ENCODE measurements around the gene GON4L.
A peak's percentile ranks its signal among the peaks of the same experiment; 100 is the strongest.
"Not testable (repeated sequence)": the region's sequence is repeated elsewhere in the genome, so short reads cannot be mapped to it uniquely, and the experiment has no call there.

Gene GON4L

GRCh38 chr1:155856975-155857930 lies at the start of gene GON4L:
Gene GON4L (minus strand): TSS chr1:155857214. CDS start chr1:155853780, 3,434 bp downstream.
- H3K27ac Mint-ChIP-seq: peak within 1 kb of the TSS; percentile 100
- ATAC-seq (peak; percentile 74), DNase-seq (ENCODE audit: low spot score in 2 of 2) (peak; percentile 74 to 92)
- H3K4me1 Mint-ChIP-seq: peaks cover 57% of the 10 kb centered on the region
- peak within 1 kb of the TSS; percentile 100 for H3K4me3 Mint-ChIP-seq
- peaks cover 75% of the 10 kb centered on the region for H3K36me3 Mint-ChIP-seq
- no peaks in the 10 kb centered on the region for H3K9me3 Mint-ChIP-seq

- H3K27ac Mint-ChIP-seq: peak overlapping the region; percentile 18
- no peak overlapping the region for H3K4me3 Mint-ChIP-seq
- DNase-seq (ENCODE audit: low spot score in 2 of 2): no peak
- no peaks in the 10 kb centered on the region for H3K36me3 Mint-ChIP-seq
- ATAC-seq: no peak
- no peaks in the 10 kb centered on the region for H3K9me3 Mint-ChIP-seq
- H3K4me1 Mint-ChIP-seq: no peaks in the 10 kb centered on the region
Observed at GRCh38 chr1:155904261-155904660, 47.2 kb upstream of the GON4L start.

- no peaks in the 10 kb centered on the region for H3K9me3 Mint-ChIP-seq
- ATAC-seq (no peak), DNase-seq (ENCODE audit: low spot score in 2 of 2) (no peak)
- no peaks in the 10 kb centered on the region for H3K36me3 Mint-ChIP-seq
- no peak overlapping the region for H3K4me3 Mint-ChIP-seq
- H3K27ac Mint-ChIP-seq: no peak overlapping the region
- no peaks in the 10 kb centered on the region for H3K4me1 Mint-ChIP-seq
Observed at GRCh38 chr1:155900161-155900560, 43.1 kb upstream of the GON4L start.

GRCh38 chr1:155899683-155900082 lies 42.7 kb upstream of the GON4L start:
- DNase-seq (ENCODE audit: low spot score in 2 of 2) (no peak), ATAC-seq (no peak)
- Mint-ChIP-seq H3K9me3 (no peaks in the 10 kb centered on the region), H3K27ac (no peak overlapping the region), H3K36me3 (no peaks in the 10 kb centered on the region), H3K4me3 (no peak overlapping the region), H3K4me1 (no peaks in the 10 kb centered on the region)

- DNase-seq (ENCODE audit: low spot score in 2 of 2) (no peak), ATAC-seq (no peak)
- H3K9me3 Mint-ChIP-seq: no peaks in the 10 kb centered on the region
- peak overlapping the region; percentile 59 for H3K27ac Mint-ChIP-seq
- H3K4me3 Mint-ChIP-seq: no peak overlapping the region
- peaks cover under 1% of the 10 kb centered on the region for H3K4me1 Mint-ChIP-seq
- H3K36me3 Mint-ChIP-seq: no peaks in the 10 kb centered on the region
Observed at GRCh38 chr1:155898888-155899287, 41.9 kb upstream of the GON4L start.

- DNase-seq (ENCODE audit: low spot score in 2 of 2): no peak
- no peak overlapping the region for H3K4me3 Mint-ChIP-seq
- H3K4me1 Mint-ChIP-seq: peaks cover 11% of the 10 kb centered on the region
- H3K36me3 Mint-ChIP-seq: no peaks in the 10 kb centered on the region
- H3K27ac Mint-ChIP-seq: no peak overlapping the region
- no peak for ATAC-seq
- H3K9me3 Mint-ChIP-seq: no peaks in the 10 kb centered on the region
Observed at GRCh38 chr1:155897746-155898145, 40.7 kb upstream of the GON4L start.

- not testable (repeated sequence) for H3K36me3 Mint-ChIP-seq; DNase-seq (ENCODE audit: low spot score in 2 of 2); H3K27ac Mint-ChIP-seq; H3K4me3 Mint-ChIP-seq; H3K9me3 Mint-ChIP-seq; ATAC-seq
- peaks cover 11% of the 10 kb centered on the region for H3K4me1 Mint-ChIP-seq
Observed at GRCh38 chr1:155896476-155896875, 39.5 kb upstream of the GON4L start.

GRCh38 chr1:155895617-155896016 lies 38.6 kb upstream of the GON4L start:
- not testable (repeated sequence) for H3K36me3 Mint-ChIP-seq; H3K9me3 Mint-ChIP-seq; DNase-seq (ENCODE audit: low spot score in 2 of 2); H3K4me3 Mint-ChIP-seq; ATAC-seq; H3K27ac Mint-ChIP-seq
- peaks cover 11% of the 10 kb centered on the region for H3K4me1 Mint-ChIP-seq

GRCh38 chr1:155893389-155894142 lies 36.6 kb upstream of the GON4L start:
- Mint-ChIP-seq H3K36me3 (peaks cover 4% of the 10 kb centered on the region), H3K9me3 (no peaks in the 10 kb centered on the region), H3K27ac (peak overlapping the region; percentile 36), H3K4me3 (no peak overlapping the region), H3K4me1 (peaks cover 11% of the 10 kb centered on the region)
- DNase-seq (ENCODE audit: low spot score in 2 of 2) (no peak), ATAC-seq (peak; percentile 94)

- H3K27ac Mint-ChIP-seq: peak overlapping the region; percentile 36
- peaks cover 11% of the 10 kb centered on the region for H3K4me1 Mint-ChIP-seq
- no peak for ATAC-seq
Observed at GRCh38 chr1:155892796-155893195, 35.8 kb upstream of the GON4L start.

GRCh38 chr1:155890251-155890650 lies 33.2 kb upstream of the GON4L start:
- Mint-ChIP-seq H3K27ac (no peak overlapping the region), H3K36me3 (peaks cover 30% of the 10 kb centered on the region), H3K4me3 (no peak overlapping the region), H3K9me3 (no peaks in the 10 kb centered on the region), H3K4me1 (peaks cover 11% of the 10 kb centered on the region)
- DNase-seq (ENCODE audit: low spot score in 2 of 2): no peak
- no peak for ATAC-seq

More at GRCh38 chr1:155892796-155893195, 35.8 kb upstream of the GON4L start:
- Mint-ChIP-seq H3K36me3 (peaks cover 5% of the 10 kb centered on the region), H3K9me3 (no peaks in the 10 kb centered on the region), H3K4me3 (no peak overlapping the region)
- DNase-seq (ENCODE audit: low spot score in 2 of 2): no peak

- H3K27ac Mint-ChIP-seq: no peak overlapping the region
- peaks cover 33% of the 10 kb centered on the region for H3K36me3 Mint-ChIP-seq
- DNase-seq (ENCODE audit: low spot score in 2 of 2) (no peak), ATAC-seq (no peak)
- no peaks in the 10 kb centered on the region for H3K9me3 Mint-ChIP-seq
- H3K4me1 Mint-ChIP-seq: peaks cover 11% of the 10 kb centered on the region
- no peak overlapping the region for H3K4me3 Mint-ChIP-seq
Observed at GRCh38 chr1:155889566-155889965, 32.6 kb upstream of the GON4L start.

GRCh38 chr1:155888481-155888880 lies 31.5 kb upstream of the GON4L start:
- no peak overlapping the region for H3K4me3 Mint-ChIP-seq
- no peak for DNase-seq (ENCODE audit: low spot score in 2 of 2)
- peaks cover 6% of the 10 kb centered on the region for H3K4me1 Mint-ChIP-seq
- no peaks in the 10 kb centered on the region for H3K9me3 Mint-ChIP-seq
- ATAC-seq: no peak
- no peak overlapping the region for H3K27ac Mint-ChIP-seq
- H3K36me3 Mint-ChIP-seq: peaks cover 38% of the 10 kb centered on the region

- Mint-ChIP-seq H3K4me1 (no peaks in the 10 kb centered on the region), H3K9me3 (no peaks in the 10 kb centered on the region), H3K27ac (no peak overlapping the region), H3K36me3 (peaks cover 67% of the 10 kb centered on the region), H3K4me3 (no peak overlapping the region)
- DNase-seq (ENCODE audit: low spot score in 2 of 2) (no peak), ATAC-seq (no peak)
Observed at GRCh38 chr1:155884982-155885381, 28.0 kb upstream of the GON4L start.

- no peak overlapping the region for H3K4me3 Mint-ChIP-seq
- peaks cover 72% of the 10 kb centered on the region for H3K36me3 Mint-ChIP-seq
- ATAC-seq (no peak), DNase-seq (ENCODE audit: low spot score in 2 of 2) (no peak)
- no peak overlapping the region for H3K27ac Mint-ChIP-seq
- no peaks in the 10 kb centered on the region for H3K4me1 Mint-ChIP-seq
- H3K9me3 Mint-ChIP-seq: no peaks in the 10 kb centered on the region
Observed at GRCh38 chr1:155884031-155884960, 27.3 kb upstream of the GON4L start.
